Measurements from ENCODE around the gene FNDC3A. TPM values are rescaled to one million over a fixed set of nuclear protein-coding genes. Genes with fewer than 3 reads are reported as not detected.

Gene FNDC3A
- total RNA-seq, 1 donor from 2014 or later = 69.3 TPM

- H3K4me1 ChIP-seq = peaks cover 13% of the 10 kb centered on the region
- no peaks in the 10 kb centered on the region for H3K79me2 ChIP-seq (ENCODE audit: low read depth)
- H3K9me3 ChIP-seq (ENCODE audit: low read depth) = no peaks in the 10 kb centered on the region
- no peak overlapping the region for H3K9ac ChIP-seq
- TF ChIP-seq EZH2 (IDR thresholded peaks at IDR 0.05) (no peak), EZH2phosphoT487 (IDR thresholded peaks at IDR 0.05) (no peak), CTCF (IDR thresholded peaks at IDR 0.05) (no peak)
- Mint-ChIP-seq H3K27ac (no peak overlapping the region), H3K36me3 (peaks cover 33% of the 10 kb centered on the region), H3K9me3 (no peaks in the 10 kb centered on the region), H3K27me3 (ENCODE audit: insufficient read depth, low read depth) (peaks cover 3% of the 10 kb centered on the region), H3K4me3 (no peak overlapping the region), H3K4me1 (no peaks in the 10 kb centered on the region)
- no peaks in the 10 kb centered on the region for H3K27me3 ChIP-seq
- peaks cover 12% of the 10 kb centered on the region for H4K20me1 ChIP-seq (ENCODE audit: low read depth)
- peaks cover 17% of the 10 kb centered on the region for H3F3A ChIP-seq (ENCODE audit: low read depth)
- peak overlapping the region; percentile 34 for H3K27ac ChIP-seq
- H2AFZ ChIP-seq (replicated peaks) = no peak overlapping the region
- no peak for DNase-seq (ENCODE audit: low spot score)
- H3K4me2 ChIP-seq = no peak overlapping the region
- H3K4me3 ChIP-seq = no peak overlapping the region
- H3K36me3 ChIP-seq = peaks cover 23% of the 10 kb centered on the region
These were observed 208.1 kb downstream of the FNDC3A start for GRCh38 chr13:49183672-49184325.

GRCh38 chr13:49184621-49185020 is 208.9 kb downstream of the FNDC3A start:
- no peak for DNase-seq (ENCODE audit: low spot score)
- Mint-ChIP-seq H3K4me1 (no peaks in the 10 kb centered on the region), H3K27me3 (ENCODE audit: insufficient read depth, low read depth) (peaks cover 3% of the 10 kb centered on the region), H3K4me3 (no peak overlapping the region), H3K36me3 (peaks cover 30% of the 10 kb centered on the region), H3K27ac (no peak overlapping the region), H3K9me3 (no peaks in the 10 kb centered on the region)
- Histone ChIP-seq H3K9ac (no peak overlapping the region), H3K27ac (no peak overlapping the region), H3K36me3 (peaks cover 24% of the 10 kb centered on the region), H3K27me3 (no peaks in the 10 kb centered on the region), H3K4me2 (no peak overlapping the region), H3K79me2 (ENCODE audit: low read depth) (no peaks in the 10 kb centered on the region), H4K20me1 (ENCODE audit: low read depth) (peaks cover 12% of the 10 kb centered on the region), H3F3A (ENCODE audit: low read depth) (peaks cover 17% of the 10 kb centered on the region), H2AFZ (replicated peaks) (no peak overlapping the region), H3K4me3 (no peak overlapping the region), H3K9me3 (ENCODE audit: low read depth) (no peaks in the 10 kb centered on the region), H3K4me1 (peaks cover 13% of the 10 kb centered on the region)
- TF ChIP-seq EZH2phosphoT487 (IDR thresholded peaks at IDR 0.05) (no peak), CTCF (IDR thresholded peaks at IDR 0.05) (no peak), EZH2 (IDR thresholded peaks at IDR 0.05) (no peak)

GRCh38 chr13:49185264-49185663 is 209.6 kb downstream of the FNDC3A start:
- no peaks in the 10 kb centered on the region for H3K4me1 Mint-ChIP-seq
- peaks cover 17% of the 10 kb centered on the region for H3F3A ChIP-seq (ENCODE audit: low read depth)
- H3K4me3 Mint-ChIP-seq = no peak overlapping the region
- H3K27ac ChIP-seq = no peak overlapping the region
- no peaks in the 10 kb centered on the region for H3K9me3 Mint-ChIP-seq
- H3K9me3 ChIP-seq (ENCODE audit: low read depth) = no peaks in the 10 kb centered on the region
- H4K20me1 ChIP-seq (ENCODE audit: low read depth) = peaks cover 12% of the 10 kb centered on the region
- DNase-seq (ENCODE audit: low spot score) = no peak
- H3K4me2 ChIP-seq = no peak overlapping the region
- peaks cover 3% of the 10 kb centered on the region for H3K27me3 Mint-ChIP-seq (ENCODE audit: insufficient read depth, low read depth)
- no peak overlapping the region for H2AFZ ChIP-seq (replicated peaks)
- H3K9ac ChIP-seq = no peak overlapping the region
- peaks cover 26% of the 10 kb centered on the region for H3K36me3 ChIP-seq
- TF ChIP-seq CTCF (IDR thresholded peaks at IDR 0.05) = no peak
- no peak for TF ChIP-seq EZH2 (IDR thresholded peaks at IDR 0.05)
- no peak for TF ChIP-seq EZH2phosphoT487 (IDR thresholded peaks at IDR 0.05)
- H3K27me3 ChIP-seq = no peaks in the 10 kb centered on the region
- H3K27ac Mint-ChIP-seq = peak overlapping the region; percentile 30
- H3K4me3 ChIP-seq = no peak overlapping the region
- H3K4me1 ChIP-seq = peaks cover 13% of the 10 kb centered on the region
- peaks cover 29% of the 10 kb centered on the region for H3K36me3 Mint-ChIP-seq
- no peaks in the 10 kb centered on the region for H3K79me2 ChIP-seq (ENCODE audit: low read depth)

All from neural progenitor cell (in vitro differentiated cells).